Measurements from ENCODE around the gene NDE1. TPM values are rescaled to one million over a fixed set of nuclear protein-coding genes. Genes with fewer than 3 reads are reported as not detected.

NDE1 gene
- total and polyA plus RNA-seq, 2 of the 4 experiments (the other 2 are of a cell fraction), result 22.7 to 29.2 TPM

GRCh38 chr16:15701367-15701766, 51.3 kb downstream of the NDE1 start:
- CTCF ChIA-PET, result no interaction called here
- intact Hi-C loops (cut with micrococcal nuclease), result loop anchor here (5.0 to 10.0 kb wide), 4 partner anchors 49 to 493 kb away; partner anchors contain the start of gene NDE1
- WGBS, 2 experiments (ENCODE audit: extremely low coverage in 2 of 2, insufficient read length in 1 of 2), result 100% methylated on average over 3 of the region's 6 CpGs; no CpG with 5 or more reads in 1 of the 2 experiments

More at GRCh38 chr16:15701367-15701766, 51.3 kb downstream of the NDE1 start:
- Histone ChIP-seq H3K4ac (ENCODE audit: low read depth, low read length) (no peak overlapping the region), H2BK20ac (ENCODE audit: low read depth, low read length) (no peak overlapping the region), H2AK9ac (replicated peaks; ENCODE audit: low read depth, low read length, poor library complexity) (no peak overlapping the region), H2BK120ac (ENCODE audit: low read depth, low read length) (no peak overlapping the region), H2AFZ (replicated peaks; ENCODE audit: low read length, poor library complexity) (no peak overlapping the region), H3K36me3 (ENCODE audit: control insufficient read depth, insufficient read depth, low read length) (peaks cover 39% of the 10 kb centered on the region), H3K27ac (ENCODE audit: insufficient read depth, low read length) (no peak overlapping the region), H3K27me3 (ENCODE audit: control insufficient read depth, insufficient read depth, low read length) (no peaks in the 10 kb centered on the region), H3K56ac (ENCODE audit: extremely low read depth, insufficient read depth, low read length) (no peak overlapping the region), H4K8ac (ENCODE audit: low read depth in 2 of 2, low read length in 2 of 2) (no peak overlapping the region), H3K9me1 (ENCODE audit: insufficient read depth, low read length) (0 out of 2 replicates have a peak, but pooled peaks cover 6% of the 10 kb centered on the region), H4K5ac (ENCODE audit: low read depth, low read length) (no peak overlapping the region), H2BK5ac (ENCODE audit: low read depth, low read length, poor library complexity, severe bottlenecking) (no peak overlapping the region), H3K18ac (ENCODE audit: low read depth, low read length) (no peak overlapping the region), H3K4me2 (ENCODE audit: low read depth, low read length) (no peak overlapping the region), H3K9me3 (ENCODE audit: control insufficient read depth, insufficient read depth, low read length) (no peaks in the 10 kb centered on the region), H3K4me3 (ENCODE audit: insufficient read depth, low read depth, low read length) (no peak overlapping the region), H4K91ac (ENCODE audit: insufficient read depth, low read depth, low read length) (no peak overlapping the region), H3K23ac (ENCODE audit: low read depth, low read length) (no peak overlapping the region), H2BK15ac (ENCODE audit: low read depth, low read length) (no peak overlapping the region), H3K14ac (replicated peaks; ENCODE audit: low read depth, low read length) (no peak overlapping the region), H3K79me1 (ENCODE audit: low read depth in 1 of 2, low read length in 2 of 2) (peaks cover 0 to 16% of the 10 kb centered on the region in 2 experiments; a peak in 2 of 4 replicates), H3K4me1 (ENCODE audit: control insufficient read depth, insufficient read depth, low read length) (peaks cover 2% of the 10 kb centered on the region), H2AK5ac (ENCODE audit: low read depth, low read length) (no peak overlapping the region; the same call in 1 of the 2 replicates), H3K9ac (ENCODE audit: low read depth, low read length) (no peak overlapping the region), H4K20me1 (ENCODE audit: insufficient read depth, low read length) (no peaks in the 10 kb centered on the region; the same call in 1 of the 2 replicates)
- dilution Hi-C loops (cut with HindIII; ENCODE audit: low sequenced_read_pairs, unreplicated experiment) (no loop called here), in situ Hi-C loops (cut with MboI; ENCODE audit: low sequenced_read_pairs) (no loop called here)
- DNase-seq (no peak), ATAC-seq (ENCODE audit: low read depth) (no peak)
- no peak for TF ChIP-seq USF2 (IDR thresholded peaks at IDR 0.05; ENCODE audit: low read depth, low read length)
- no peak for TF ChIP-seq RAD21 (IDR thresholded peaks at IDR 0.05; ENCODE audit: low read length)
- no peak for TF ChIP-seq MAZ (IDR thresholded peaks at IDR 0.05; ENCODE audit: borderline replicate concordance, low read depth, low read length)
- TF ChIP-seq POLR2A (IDR thresholded peaks at IDR 0.05; ENCODE audit: low read depth, low read length), result no peak
- no peak for TF ChIP-seq RFX5 (IDR thresholded peaks at IDR 0.05; ENCODE audit: low read depth, low read length)
- TF ChIP-seq NFE2L2 (IDR thresholded peaks at IDR 0.05; ENCODE audit: low read depth, low read length), result no peak
- TF ChIP-seq ELK1 (IDR thresholded peaks at IDR 0.05; ENCODE audit: borderline replicate concordance, low read depth, low read length), result no peak
- no peak for TF ChIP-seq BHLHE40 (IDR thresholded peaks at IDR 0.05; ENCODE audit: low read depth, low read length)
- no peak for TF ChIP-seq CHD1 (IDR thresholded peaks at IDR 0.05; ENCODE audit: low read depth, low read length)
- TF ChIP-seq FOS (IDR thresholded peaks at IDR 0.05; ENCODE audit: low read depth, low read length), result no peak
- no peak for TF ChIP-seq MXI1 (IDR thresholded peaks at IDR 0.05; ENCODE audit: borderline replicate concordance, low read depth, low read length)
- no peak for TF ChIP-seq MAFK (IDR thresholded peaks at IDR 0.05; ENCODE audit: low read depth, low read length)
- no peak for TF ChIP-seq CTCF (conservative IDR thresholded peaks at IDR 0.05; ENCODE audit: low read depth, low read length)
- TF ChIP-seq SMC3 (IDR thresholded peaks at IDR 0.05; ENCODE audit: low read depth, low read length), result no peak
- TF ChIP-seq CEBPB (IDR thresholded peaks at IDR 0.05; ENCODE audit: low read depth, low read length), result no peak
- no peak for TF ChIP-seq RCOR1 (IDR thresholded peaks at IDR 0.05; ENCODE audit: insufficient replicate concordance, low read length)
- no TSS peak for BruUV-seq (replicated peaks)
- POLR2A ChIA-PET (ENCODE audit: unreplicated experiment), result no interaction called here

Data from IMR-90 (cell line).